ENCODE measurements around the gene TFAP2D. TPM values are rescaled to one million over a fixed set of nuclear protein-coding genes. Genes with fewer than 3 reads are reported as not detected.

The TFAP2D gene
- total RNA-seq, 1 experiment from 2014 or later, result not detected

- no peak for DNase-seq (ENCODE audit: low spot score)
Measured at GRCh38 chr6:50818673-50819072, 105.3 kb downstream of the TFAP2D start, which contains the start of gene TFAP2B. Gene TFAP2B, plus strand, starts transcription at chr6:50818871. Its CDS starts 21 bp downstream, at chr6:50818892.

DNA sequence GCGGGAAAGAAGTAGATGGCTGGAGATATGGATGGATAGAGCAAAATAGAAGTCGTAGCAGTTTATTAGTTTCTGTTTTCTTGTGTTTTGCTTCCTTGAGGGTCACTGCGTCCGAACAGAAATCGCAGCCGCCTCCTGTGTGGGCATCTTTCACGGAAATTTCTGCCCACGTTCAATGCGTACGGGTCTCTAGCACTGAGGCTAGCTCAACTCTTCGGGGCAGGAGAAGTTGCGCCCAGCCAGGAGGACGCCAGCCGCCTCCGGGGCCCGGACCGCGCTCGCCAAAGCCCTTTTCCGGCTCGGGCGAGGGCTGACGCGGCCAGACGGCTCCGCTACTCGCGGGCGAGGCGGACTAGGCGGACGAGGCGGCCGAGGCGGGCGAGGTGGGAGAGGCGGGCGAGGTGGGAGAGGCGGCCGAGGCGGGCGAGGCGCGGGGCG lies 106.2 kb downstream of the TFAP2D start:
- DNase-seq (ENCODE audit: low spot score), result no peak

DNA sequence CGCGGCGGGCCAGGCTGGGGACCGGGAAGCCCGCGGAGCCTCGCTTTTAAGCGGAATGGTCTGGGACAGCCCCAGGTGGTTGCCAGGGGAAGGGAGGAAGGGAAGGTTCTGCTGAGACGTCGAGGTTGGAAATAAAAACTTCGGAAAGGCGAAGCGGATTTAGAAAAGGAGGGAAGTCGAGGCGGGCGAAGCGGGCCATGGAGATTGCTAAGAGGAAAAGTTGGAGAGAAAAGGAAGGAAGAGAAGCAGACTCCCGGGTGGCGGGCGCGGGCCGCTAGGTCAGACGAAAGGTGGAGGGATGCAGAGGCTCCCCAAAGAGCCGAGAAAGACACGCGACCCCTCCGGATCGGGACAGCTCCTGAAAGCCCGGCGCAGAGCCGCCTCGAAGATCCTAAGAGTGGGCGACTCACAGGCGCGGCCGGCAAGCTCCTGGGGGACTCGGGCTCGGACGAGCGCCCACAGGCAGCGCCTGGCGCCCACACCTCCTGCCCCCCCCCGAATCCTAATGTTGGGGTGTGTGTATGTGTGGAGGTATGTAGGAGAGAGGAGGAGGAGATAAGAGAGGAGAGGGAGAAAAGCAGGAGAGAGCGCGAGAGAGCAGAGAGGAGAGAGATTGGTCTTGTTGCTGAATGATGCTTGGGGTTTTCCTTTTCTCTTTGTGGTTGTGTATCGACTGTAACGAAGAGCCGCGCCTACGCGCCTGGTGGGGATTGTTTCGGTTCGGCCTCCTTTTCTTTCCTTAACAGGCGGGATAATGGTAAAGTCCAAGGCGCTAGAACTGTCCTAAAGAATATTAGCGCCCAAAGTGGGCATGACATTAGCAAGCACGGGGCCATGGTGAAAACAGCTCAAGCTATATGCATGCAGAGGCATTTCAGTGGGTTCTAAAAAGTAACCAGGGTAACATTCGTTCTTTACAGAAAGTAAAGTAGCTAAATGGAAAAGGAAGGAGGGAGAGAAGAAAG lies 106.9 kb downstream of the TFAP2D start:
- DNase-seq (ENCODE audit: low spot score), result no peak

DNA sequence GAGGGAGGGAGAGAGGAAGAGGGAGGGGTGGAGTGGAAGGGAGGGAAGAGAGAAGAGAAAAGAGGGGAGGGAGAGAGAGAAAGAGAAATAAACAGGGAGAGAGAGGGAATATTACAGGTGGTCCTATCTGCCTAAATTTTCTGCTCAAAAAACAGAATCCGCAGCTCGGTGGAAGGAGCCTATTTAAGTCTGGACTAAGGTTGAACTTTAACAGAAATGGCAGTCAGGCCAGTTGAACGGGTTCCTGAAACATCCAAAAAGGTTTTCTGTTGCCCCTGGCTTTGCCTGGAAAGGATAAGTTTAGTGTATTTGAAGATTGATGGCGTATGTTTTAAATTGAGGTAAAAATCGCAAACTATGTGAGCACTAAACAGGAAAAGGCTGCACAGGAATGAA lies 107.5 kb downstream of the TFAP2D start:
- DNase-seq (ENCODE audit: low spot score), result no peak

DNA sequence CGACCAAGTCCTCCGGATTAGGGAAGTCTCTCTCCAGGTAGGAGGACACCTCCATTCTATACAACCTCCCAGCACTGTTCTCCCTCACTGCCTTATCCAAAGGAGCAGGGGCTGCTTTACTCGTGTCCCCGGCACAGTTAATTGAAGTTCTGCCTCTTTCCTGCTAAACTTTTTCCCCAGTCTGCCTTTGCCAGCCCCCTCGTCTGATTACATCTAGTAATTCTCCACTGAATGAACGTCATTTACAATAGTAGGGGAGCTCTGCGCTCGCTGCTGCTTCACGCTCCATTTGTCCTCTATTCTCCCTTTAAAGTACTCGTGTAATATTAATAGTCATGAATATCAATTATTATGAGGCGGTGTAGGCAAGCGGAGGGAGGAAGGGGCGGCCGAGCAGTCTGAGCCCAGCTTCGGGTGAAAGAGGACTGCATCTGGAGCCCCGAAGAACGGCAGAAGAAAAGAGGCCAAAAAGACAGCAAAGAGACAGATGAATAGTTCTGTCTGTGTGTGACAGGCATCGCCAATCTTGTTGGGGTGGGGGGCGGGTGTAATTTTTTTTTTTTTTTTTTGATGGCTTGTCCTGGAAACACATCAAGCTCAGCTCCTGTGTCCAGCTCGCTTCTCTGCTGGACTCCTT lies 108.2 kb downstream of the TFAP2D start:
- DNase-seq (ENCODE audit: low spot score), result no peak

GRCh38 chr6:50822078-50822476 lies 108.8 kb downstream of the TFAP2D start:
- DNase-seq (ENCODE audit: low spot score), result no peak

Other genes starting within 250 kb of the TFAP2D start
- not detected in 2 replicates for gene TFAP2B, start 105.3 kb downstream of the TFAP2D start, total RNA-seq (2014; rRNA removed; shearing (Covaris generic))